ENCODE measurements around the gene RBM6.

The RBM6 gene

DNA sequence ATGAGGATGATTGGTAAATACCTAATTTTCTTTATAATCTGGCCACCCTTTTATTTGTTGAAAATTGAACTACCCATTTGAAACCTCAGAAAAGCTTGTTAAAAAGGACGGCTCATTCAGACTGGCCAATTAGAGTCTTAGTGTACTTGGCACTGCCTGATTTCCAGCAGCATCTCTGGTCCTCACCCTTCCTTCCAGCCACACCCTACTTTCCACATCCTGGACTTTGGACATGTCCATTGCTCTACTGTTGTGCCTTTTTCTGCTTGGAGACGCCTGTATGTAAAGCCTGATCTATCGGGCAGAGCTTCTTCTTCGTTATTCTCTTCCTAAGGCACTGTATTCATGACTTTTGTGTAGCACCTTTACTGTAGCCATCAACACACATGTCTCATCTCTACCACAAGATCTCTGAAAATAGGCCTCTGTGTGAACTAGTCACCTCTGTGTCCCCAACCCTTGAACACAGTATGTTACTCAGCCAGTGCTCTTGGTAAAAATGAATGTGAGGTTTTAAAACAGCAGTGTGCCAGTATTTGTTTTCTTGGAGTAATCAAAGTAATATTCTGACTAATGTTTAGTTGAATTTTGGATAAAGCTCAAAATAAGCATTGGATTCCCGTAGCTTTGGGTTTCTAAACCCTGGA is 155.5 kb downstream of the RBM6 start:
- no peak for DNase-seq (ENCODE audit: low read depth in 2 of 2)

DNA sequence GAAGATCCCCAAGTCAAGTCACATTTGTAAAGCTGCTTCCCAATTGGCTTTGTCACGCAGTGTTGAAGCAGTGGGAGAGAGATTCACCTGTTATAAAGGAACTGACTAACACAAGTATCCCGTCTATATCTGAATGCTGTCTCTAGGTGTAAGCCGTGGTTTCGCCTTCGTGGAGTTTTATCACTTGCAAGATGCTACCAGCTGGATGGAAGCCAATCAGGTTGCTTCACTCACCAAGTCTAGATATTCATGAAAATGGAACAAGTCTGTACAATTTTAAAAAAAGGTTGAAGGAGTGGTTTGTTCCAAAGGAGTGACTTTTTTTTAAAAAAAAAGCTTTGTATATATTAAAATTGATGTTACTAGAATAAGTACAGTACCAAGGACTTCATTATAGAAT is 160.4 kb downstream of the RBM6 start:
- no peak for DNase-seq (ENCODE audit: low read depth in 2 of 2)

DNA sequence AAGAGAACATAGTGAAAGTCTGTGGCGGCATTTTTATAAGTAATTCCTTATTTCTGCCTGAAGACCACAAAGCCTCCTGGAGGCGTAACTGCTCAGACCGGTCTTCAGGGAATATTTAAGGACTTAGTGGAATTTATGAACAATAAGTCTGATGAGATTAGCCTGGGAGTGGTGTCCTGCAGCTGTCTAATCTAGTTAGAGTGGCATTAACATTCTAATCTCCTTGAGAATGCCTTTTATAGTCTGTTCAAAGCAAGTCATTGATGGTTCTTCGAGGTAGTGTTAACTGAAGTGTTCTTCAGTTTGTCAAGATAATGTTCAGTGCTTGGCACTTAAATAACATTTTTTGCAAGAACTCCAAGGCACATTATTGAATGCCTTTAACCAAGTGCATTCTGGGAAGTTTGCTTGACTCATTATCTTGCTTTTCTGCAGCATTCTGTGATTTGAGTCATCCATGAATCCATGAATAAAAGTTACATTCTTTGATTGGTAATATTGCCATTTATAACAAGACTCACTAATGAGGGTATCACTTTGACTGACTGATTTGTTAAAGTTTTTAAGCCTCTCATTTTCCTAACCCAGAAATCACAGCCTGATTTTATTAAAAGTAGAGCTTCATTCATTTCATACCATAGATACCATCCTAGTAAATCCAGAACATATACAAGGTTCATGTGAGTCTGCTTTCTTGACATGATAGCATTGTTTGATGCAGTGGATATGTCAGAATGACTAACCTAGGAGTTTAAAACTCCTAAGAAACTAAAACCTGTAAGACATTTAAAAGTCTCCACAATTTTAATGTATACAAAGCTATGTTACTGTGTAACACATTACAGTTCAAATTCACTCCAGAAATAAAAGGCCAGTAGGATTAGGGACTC is 161.3 kb downstream of the RBM6 start:
- DNase-seq (ENCODE audit: low read depth in 2 of 2), result no peak

GRCh38 chr3:50102558-50102957 is 162.6 kb downstream of the RBM6 start:
- DNase-seq (ENCODE audit: low read depth in 2 of 2), result no peak

- no peak for DNase-seq (ENCODE audit: low read depth in 2 of 2)
Observed at GRCh38 chr3:50111757-50112156, 171.8 kb downstream of the RBM6 start.

GRCh38 chr3:50112462-50112861 is 172.5 kb downstream of the RBM6 start:
- DNase-seq (ENCODE audit: low read depth in 2 of 2), result no peak

DNA sequence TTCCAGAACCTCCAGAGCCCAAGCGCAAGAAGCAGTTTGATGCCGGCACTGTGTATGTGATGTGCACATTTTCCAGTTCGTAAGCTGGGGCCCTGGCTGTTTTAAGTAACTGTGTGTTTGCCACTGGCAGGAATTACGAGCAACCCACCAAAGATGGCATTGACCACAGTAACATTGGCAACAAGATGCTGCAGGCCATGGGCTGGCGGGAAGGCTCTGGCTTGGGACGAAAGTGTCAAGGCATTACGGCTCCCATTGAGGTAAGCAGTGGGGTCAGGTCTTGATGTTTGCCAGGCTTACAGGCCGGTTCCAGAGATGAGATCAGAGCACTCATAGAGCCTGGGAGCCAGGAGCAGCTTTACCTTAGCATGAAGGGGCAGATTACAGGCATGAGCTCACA is 177.2 kb downstream of the RBM6 start:
- DNase-seq (ENCODE audit: low read depth in 2 of 2), result no peak

DNA sequence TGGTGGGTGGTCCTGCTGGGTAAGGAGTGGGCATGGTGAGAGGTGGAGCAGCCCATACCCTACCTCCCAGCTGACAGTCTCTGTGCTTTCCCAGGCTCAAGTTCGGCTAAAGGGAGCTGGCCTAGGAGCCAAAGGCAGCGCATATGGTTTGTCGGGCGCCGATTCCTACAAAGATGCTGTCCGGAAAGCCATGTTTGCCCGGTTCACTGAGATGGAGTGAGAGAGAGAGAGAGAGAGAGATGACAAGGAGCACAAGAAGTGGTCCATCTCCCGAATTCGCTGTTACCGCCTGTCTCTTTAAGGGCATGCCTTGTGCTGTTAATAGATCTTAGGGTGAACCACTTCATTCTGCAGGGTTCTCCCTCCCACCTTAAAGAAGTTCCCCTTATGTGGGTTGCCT is 178.3 kb downstream of the RBM6 start:
- DNase-seq (ENCODE audit: low read depth in 2 of 2), result no peak

- DNase-seq (ENCODE audit: low read depth in 2 of 2), result no peak
Observed at GRCh38 chr3:50119786-50120185, 179.8 kb downstream of the RBM6 start.

DNA sequence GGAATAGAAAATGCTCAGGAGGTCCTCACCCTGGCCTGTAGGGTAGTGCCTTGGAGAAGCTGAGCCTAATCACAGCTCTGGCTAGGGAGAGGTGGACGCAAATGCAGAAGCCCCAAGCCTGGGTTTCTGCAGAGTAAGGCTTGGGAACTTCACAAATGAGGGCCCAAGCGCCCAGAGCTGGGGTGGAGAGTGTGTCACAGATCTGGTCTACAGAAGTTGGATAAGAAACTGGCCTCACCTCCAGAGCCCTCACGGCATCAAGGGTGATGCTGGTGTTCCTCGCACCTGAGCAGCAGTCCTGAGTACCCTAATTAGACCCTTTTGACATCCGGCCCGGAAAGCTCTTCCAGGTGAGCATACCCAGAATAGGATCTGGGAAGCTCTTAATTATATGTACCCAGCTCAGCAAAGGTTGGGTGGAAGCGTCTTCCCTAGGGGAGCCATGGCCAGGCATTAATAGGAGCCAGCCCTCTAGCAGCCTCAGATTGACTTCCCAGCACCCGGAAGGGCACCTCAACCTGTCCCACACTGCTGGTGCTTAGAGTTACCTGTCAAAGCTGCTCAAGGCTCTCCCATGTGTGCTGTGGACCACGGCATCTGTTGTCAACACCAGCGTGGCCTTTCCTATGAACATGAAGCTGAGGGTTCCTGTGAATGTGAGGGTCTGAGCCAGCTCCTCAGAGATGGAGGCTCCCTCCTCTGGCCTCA is 180.6 kb downstream of the RBM6 start:
- no peak for DNase-seq (ENCODE audit: low read depth in 2 of 2)

DNA sequence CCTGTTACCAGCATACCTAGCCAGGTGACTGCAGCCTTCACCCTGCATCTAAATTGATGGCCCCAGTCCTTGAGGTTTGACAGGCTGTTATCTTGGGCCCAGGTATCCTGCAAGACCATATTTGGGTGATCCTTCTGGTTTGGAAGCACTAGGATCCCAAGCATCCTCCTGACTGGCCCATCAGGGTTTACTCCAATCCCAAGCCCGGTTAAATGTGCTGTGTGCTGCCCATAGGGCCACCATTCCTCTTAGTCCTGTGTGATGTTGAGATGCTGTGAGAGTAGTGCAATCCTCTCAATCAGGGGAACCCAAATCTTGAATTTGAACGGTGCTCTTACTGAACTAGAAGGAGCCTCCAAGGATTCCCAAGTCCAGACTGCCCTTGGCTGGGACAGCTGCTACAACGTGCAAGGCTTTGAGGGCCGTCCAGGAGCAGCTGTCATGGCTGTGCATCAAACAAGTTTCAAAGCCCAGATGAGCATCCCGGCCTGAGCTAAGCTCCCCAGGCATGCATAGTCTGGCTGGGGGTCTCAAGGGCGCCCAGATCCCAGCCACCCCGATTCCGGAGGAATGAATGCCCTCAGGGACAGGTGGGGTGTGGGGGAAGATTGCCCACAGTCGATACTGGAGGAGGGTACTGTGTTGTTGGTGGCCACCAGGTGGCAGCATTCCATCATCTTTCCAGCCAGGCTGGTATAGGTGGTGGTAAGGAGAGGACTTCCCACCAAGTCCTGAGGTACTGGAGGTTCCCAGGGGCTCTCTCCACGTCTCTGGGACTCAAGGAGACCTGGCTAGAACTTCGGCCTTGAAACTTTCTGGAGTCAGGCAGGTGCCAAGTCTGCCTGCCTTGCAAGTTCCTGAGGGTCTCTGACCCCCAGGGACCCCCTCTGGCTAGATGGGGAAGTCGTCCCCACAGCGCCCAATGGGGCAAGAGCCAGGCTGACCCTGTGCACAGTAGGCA is 181.4 kb downstream of the RBM6 start:
- peak; percentile 51 to 58 for DNase-seq (ENCODE audit: low read depth in 2 of 2)

DNA sequence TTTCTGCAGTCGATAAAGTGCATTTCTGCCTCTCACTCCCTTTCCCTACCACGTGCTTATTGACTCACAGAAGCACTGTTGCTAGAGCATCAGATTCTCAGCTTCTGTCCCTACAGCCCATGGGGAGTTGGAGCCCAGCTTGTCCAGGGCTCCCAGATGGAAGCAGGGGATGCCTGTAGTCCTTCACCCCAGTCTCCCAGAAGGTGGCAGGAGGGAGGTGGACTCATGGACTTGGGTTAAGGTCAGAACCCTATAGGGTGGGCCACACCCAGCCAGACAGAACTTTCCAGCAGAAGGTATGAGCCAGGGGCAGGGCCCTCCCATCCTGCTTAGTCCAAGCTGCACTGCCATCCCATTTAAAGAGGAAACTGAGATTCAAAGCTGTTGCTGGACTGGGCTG is 182.1 kb downstream of the RBM6 start:
- DNase-seq (ENCODE audit: low read depth in 2 of 2), result no peak

- no peak for DNase-seq (ENCODE audit: low read depth in 2 of 2)
Observed at GRCh38 chr3:50122661-50123391, 182.9 kb downstream of the RBM6 start.

DNA sequence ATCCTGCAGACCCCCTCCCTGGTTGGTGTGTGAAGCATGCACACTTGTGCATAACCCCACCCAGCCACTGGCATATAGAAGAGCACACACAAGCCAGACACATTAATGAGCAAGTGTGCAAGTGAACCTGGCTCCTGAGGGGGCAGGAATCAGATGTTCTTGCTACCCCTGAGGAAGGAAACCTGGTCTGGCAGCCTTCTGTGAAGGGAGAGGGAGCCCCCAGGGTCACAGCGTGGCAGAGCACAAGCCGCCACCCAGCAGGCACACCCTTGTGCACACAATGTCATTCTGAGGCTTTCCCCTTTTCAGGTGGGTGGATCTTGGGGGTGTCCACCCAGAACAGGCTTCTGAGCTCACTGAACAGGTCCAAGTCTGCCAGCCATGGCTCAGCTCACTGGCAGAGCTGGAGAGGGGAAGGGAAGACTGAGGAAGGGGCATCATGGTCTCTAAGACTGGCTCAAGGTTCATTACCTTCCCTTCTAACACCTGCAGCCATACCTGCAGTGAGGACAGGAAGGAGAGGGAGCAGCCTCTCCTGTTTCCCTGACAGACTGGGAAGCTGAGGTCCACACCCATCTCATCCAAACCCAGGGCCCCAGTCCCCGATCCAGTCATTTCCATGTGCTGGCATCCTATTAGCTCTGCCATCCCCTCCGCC is 183.6 kb downstream of the RBM6 start:
- DNase-seq (ENCODE audit: low read depth in 2 of 2), result no peak

DNA sequence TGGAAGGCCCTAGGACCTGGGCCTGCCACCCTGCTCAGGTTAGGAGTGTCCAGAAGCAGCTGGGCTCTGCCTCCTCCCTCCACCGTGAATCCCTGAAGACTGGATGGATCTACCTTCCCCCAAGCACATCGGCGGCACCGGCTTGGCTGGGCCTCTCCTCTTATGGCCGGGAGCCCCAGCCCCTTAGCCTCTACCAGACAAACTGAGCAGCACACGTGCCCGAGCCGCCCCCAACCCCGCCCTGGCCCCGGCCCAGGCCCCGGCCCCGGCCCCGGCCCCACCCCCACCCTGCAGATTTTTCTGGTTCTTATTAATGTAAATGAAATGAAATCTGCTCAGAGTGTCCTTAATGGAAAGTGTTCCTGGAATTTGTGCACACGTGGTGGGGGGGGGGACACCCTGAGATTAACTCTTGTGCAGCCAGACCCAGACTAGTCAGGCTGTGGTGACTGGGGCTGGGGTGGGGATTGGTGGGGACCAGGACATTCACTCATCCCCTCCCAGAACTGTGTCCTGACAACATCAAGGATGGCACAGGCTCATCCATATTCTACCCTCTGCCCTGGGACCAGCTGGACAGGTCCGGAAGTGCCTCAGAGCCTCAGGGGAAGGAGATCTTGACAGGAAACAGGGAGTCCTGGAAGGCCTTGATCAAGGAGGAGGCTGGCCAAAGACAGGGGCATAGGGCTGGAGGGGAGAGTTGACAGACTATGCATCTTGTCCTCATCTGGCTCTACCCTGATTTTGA is 184.3 kb downstream of the RBM6 start:
- DNase-seq (ENCODE audit: low read depth in 2 of 2), result no peak

DNA sequence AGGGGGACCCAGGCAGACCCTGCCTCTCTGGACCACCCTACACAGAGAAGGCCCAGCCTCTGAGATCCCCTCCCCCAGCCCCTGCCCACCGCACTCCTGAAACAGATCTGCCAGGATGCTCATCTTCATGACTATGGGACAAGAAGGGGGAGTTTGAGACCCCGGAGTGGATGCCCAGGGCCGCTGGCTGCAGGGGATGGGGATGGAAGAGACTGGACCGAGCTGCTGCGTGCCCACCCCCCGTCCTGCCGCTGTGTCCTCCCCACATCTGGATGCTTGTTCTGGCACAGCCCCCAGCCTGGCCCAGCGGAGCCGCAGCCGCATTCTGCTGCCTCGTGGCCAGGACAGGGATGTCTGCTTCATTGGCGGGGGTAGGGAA is 184.8 kb downstream of the RBM6 start:
- DNase-seq (ENCODE audit: low read depth in 2 of 2), result no peak

GRCh38 chr3:50125541-50126286 is 185.8 kb downstream of the RBM6 start:
- no peak for DNase-seq (ENCODE audit: low read depth in 2 of 2)

GRCh38 chr3:50126287-50127211 is 186.6 kb downstream of the RBM6 start:
- no peak for DNase-seq (ENCODE audit: low read depth in 2 of 2)
